Myocyte (in vitro differentiated cells): ENCODE results near the gene TRIM65. TPM values are rescaled to one million over a fixed set of nuclear protein-coding genes. Genes with fewer than 3 reads are reported as not detected.

Experiments used
- DNase-seq: peaks from one replicate; pipeline ENCODE4 v3.0.0-alpha.2; 2012; ENCODE audit warnings: low read depth
- polyA plus RNA-seq: library from polyadenylated mRNA; unstranded; fragments of >200 nt; gene quantifications from one replicate; pipeline ENCODE4 v1.2.1, GENCODE V29; 2012; ENCODE audit warnings: missing spikeins
- total RNA-seq: library from RNA; depleted of rRNA; stranded (reverse); fragments of >200 nt; gene quantifications from 2 replicates; pipeline ENCODE4 v1.2.3, GENCODE V29; 2014

The TRIM65 gene
- total RNA-seq = 22.8 and 25.3 TPM in 2 replicates
- polyA plus RNA-seq = 15.6 TPM

GRCh38 chr17:75896415-75897159 is at the start of gene TRIM65:
TRIM65 (minus strand) TSS chr17:75896951; CDS start chr17:75896937, 14 bp downstream.
- peak; percentile 86 for DNase-seq

DNA sequence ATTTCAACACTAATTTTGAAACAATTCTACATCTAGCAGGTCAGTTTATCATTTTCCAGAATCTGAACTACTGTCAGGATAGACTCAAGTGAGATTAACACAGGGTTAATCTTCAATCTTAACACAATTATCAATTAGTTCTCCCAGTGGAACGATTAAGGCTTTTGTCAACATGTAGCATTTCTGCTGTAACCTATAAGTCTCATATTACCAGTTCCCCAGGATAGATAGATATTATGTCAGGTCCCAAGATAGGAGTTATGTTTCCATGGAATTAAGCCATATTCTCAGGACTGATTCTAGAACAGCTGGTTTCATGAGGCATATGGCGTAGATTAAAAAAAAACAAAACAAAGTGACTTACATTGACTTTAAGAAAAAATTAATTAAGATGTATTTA is 48.5 kb upstream of the TRIM65 start:
- no peak for DNase-seq

DNA sequence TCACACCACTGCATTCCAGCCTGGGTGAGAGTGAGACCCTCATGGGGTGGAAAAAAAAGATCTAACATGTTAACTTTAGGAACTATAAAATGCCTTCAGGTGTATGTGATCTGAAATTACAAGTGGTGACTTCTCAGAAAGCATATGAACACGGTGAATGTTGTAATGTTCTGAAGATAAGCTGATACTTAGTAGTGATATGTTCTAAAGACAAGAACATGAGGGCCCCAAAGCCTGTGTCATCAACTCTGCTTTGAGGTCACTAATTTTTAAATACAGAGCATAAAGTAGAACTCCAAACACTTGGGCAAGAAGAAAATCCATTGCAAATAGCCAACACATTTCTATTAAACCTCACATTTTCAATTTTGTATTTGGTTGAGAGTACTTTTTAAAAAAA is 46.7 kb upstream of the TRIM65 start:
- DNase-seq = no peak

GRCh38 chr17:75942473-75942872 is 45.7 kb upstream of the TRIM65 start:
- no peak for DNase-seq

DNA sequence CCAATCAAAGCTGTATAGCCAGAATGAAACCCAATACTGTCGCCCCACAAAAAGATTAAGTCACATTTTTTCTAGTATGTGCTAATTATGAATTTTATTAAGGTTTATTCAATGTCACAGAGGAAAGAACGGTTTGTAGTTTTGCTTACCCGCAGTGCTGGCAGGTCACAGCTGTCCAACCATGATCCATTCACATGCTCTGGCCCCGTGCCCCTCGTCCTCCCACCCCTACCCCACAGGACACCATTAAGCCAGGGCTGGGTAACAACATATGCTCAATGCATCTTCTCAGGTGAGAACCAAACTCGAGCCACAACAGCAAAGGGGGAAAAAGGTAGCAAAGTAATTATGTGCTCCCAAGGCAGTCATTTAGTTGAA is 44.7 kb upstream of the TRIM65 start:
- no peak for DNase-seq

- DNase-seq = peak; percentile 96
Measured at GRCh38 chr17:75940727-75941441, 44.1 kb upstream of the TRIM65 start, which contains the start of gene FBF1. FBF1 (minus strand) TSS chr17:75941042; CDS start chr17:75938149, 2,893 bp downstream.

GRCh38 chr17:75937652-75938051 is 40.9 kb upstream of the TRIM65 start:
- no peak for DNase-seq

DNA sequence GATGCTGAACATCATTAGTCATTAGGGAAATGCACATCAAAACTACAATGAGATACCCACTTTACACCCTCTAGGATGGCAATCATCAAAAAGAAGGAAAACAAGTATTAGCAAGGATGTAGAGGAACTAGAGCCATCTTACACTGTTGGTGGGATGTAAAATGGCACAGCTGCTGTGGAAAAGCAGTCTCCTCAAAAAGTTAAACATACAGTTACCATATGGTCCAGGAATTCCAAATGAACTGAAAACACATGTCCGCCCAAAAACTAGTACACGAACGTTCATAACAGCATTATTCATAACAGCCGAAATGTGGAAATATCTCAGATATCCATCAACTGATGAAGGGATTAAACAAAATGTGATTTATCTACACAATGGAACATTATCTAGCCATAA is 37.1 kb upstream of the TRIM65 start:
- no peak for DNase-seq

- no peak for DNase-seq
Measured at GRCh38 chr17:75932852-75933251, 36.1 kb upstream of the TRIM65 start.

- DNase-seq = no peak
Measured at GRCh38 chr17:75931062-75931461, 34.3 kb upstream of the TRIM65 start.

GRCh38 chr17:75927286-75927922 is 30.7 kb upstream of the TRIM65 start:
- peak; percentile 15 for DNase-seq

DNA sequence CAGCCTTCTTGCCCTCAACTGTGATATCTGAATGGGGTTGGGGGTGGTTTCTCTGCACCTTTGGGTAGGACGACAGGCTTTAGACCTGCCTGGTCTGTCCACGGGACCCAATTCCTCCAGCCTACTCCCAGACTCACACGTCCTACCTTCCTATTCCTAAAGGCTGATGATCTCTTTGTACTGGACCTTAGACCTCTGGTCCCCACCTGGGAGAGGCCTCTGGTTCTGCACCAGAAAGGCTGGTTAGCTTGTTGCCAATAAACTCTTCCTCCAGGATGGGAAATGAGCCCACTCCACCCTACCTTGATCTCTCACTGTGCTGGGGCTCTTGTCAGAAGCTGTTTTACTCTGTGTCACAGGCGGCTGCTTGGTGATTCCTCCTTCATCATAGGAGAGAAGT is 29.7 kb upstream of the TRIM65 start:
- DNase-seq = no peak

DNA sequence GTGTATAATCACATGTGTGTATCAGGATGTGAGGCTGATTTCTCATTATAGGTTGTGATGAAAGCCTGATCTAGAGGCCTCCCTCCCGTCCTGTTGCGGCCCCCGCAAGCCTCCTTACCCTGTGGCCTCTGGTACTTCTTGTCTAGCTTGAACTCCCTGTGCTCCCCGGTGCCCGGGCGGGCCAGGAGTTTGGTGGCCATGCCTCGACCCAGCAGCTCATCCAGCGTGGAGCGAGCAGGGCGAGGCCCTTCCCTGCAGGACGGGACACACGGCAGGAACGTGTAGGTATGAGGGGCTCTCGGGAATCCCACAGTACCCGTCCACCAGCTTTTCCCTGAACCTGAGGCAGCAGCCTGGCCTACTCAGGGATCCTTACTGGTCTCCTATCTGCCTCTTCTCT is 29.2 kb upstream of the TRIM65 start:
- DNase-seq = no peak

- no peak for DNase-seq
Measured at GRCh38 chr17:75925103-75925502, 28.4 kb upstream of the TRIM65 start.

GRCh38 chr17:75922963-75923874 is 26.5 kb upstream of the TRIM65 start:
- DNase-seq = no peak

- no peak for DNase-seq
Measured at GRCh38 chr17:75922173-75922961, 25.6 kb upstream of the TRIM65 start.

DNA sequence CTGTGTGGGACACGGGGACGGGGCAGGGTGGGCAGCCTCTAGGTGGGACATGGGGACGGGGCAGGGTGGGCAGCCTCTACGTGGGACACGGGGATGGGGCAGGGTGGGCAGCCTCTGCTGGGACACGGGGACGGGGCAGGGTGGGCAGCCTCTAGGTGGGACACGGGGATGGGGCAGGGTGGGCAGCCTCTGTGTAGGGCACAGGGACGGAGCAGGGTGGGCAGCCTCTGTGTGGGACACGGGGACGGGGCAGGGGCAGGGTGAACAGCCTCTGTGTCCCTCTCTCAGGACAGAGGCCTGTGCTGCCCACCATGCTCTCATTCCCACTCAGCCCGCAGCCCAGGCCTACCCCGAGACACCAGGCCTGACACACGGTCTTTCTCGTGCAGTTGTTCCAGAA is 24.8 kb upstream of the TRIM65 start:
- DNase-seq = no peak

GRCh38 chr17:75920045-75920560 is 23.4 kb upstream of the TRIM65 start:
- no peak for DNase-seq

- DNase-seq = no peak
Measured at GRCh38 chr17:75919611-75920010, 22.9 kb upstream of the TRIM65 start.

- no peak for DNase-seq
Measured at GRCh38 chr17:75917917-75918445, 21.2 kb upstream of the TRIM65 start.
